ENCODE results near the gene CCDC85C. TPM values are rescaled to one million over a fixed set of nuclear protein-coding genes. Genes with fewer than 3 reads are reported as not detected.

The CCDC85C gene
- total RNA-seq, 2 donors from 2014 or later = 32.8 to 45.8 TPM

- H3K9me3 ChIP-seq (ENCODE audit: control insufficient read depth, low read length) = no peaks in the 10 kb centered on the region
- no peak overlapping the region for H3K9ac ChIP-seq (ENCODE audit: extremely low read depth, low read length, poor library complexity, severe bottlenecking)
- Mint-ChIP-seq H3K27ac (no peak overlapping the region), H3K36me3 (ENCODE audit: low read depth) (no peaks in the 10 kb centered on the region), H3K4me3 (no peak overlapping the region), H3K4me1 (no peaks in the 10 kb centered on the region), H3K27me3 (ENCODE audit: insufficient read depth) (no peaks in the 10 kb centered on the region), H3K9me3 (no peaks in the 10 kb centered on the region)
- no peak overlapping the region for H3K4me3 ChIP-seq (ENCODE audit: low read length)
- H3K36me3 ChIP-seq (ENCODE audit: control insufficient read depth, insufficient read depth, low read length) = no peaks in the 10 kb centered on the region
- DNase-seq = no peak
- WGBS, 2 experiments (ENCODE audit: insufficient coverage in 1 of 2, insufficient read length in 1 of 2) = 75 to 85% methylated on average over 3 to 10 of the region's 10 CpGs
- H3K27ac ChIP-seq (ENCODE audit: low read depth, low read length) = no peak overlapping the region
- no peaks in the 10 kb centered on the region for H3K4me1 ChIP-seq (ENCODE audit: control insufficient read depth, insufficient read depth, low read length)
- no peaks in the 10 kb centered on the region for H3K27me3 ChIP-seq (ENCODE audit: control insufficient read depth, insufficient read depth, low read length, poor library complexity, severe bottlenecking)
- no peak for TF ChIP-seq CTCF (conservative IDR thresholded peaks at IDR 0.05)
These were observed 29.9 kb upstream of the CCDC85C start for GRCh38 chr14:99633918-99634317.

GRCh38 chr14:99633141-99633540 is 29.1 kb upstream of the CCDC85C start:
- Mint-ChIP-seq H3K9me3 (no peaks in the 10 kb centered on the region), H3K27ac (no peak overlapping the region), H3K36me3 (ENCODE audit: low read depth) (no peaks in the 10 kb centered on the region), H3K27me3 (ENCODE audit: insufficient read depth) (no peaks in the 10 kb centered on the region), H3K4me1 (no peaks in the 10 kb centered on the region), H3K4me3 (no peak overlapping the region)
- no peak for TF ChIP-seq CTCF (conservative IDR thresholded peaks at IDR 0.05)
- Histone ChIP-seq H3K36me3 (ENCODE audit: control insufficient read depth, insufficient read depth, low read length) (no peaks in the 10 kb centered on the region), H3K27me3 (ENCODE audit: control insufficient read depth, insufficient read depth, low read length, poor library complexity, severe bottlenecking) (no peaks in the 10 kb centered on the region), H3K9me3 (ENCODE audit: control insufficient read depth, low read length) (no peaks in the 10 kb centered on the region), H3K9ac (ENCODE audit: extremely low read depth, low read length, poor library complexity, severe bottlenecking) (no peak overlapping the region), H3K27ac (ENCODE audit: low read depth, low read length) (no peak overlapping the region), H3K4me1 (ENCODE audit: control insufficient read depth, insufficient read depth, low read length) (no peaks in the 10 kb centered on the region), H3K4me3 (ENCODE audit: low read length) (no peak overlapping the region)
- no peak for DNase-seq
- 87% methylated on average over 3 of the region's 3 CpGs for WGBS, 2 experiments (ENCODE audit: insufficient coverage in 1 of 2, insufficient read length in 1 of 2)

GRCh38 chr14:99632410-99633035 is 28.5 kb upstream of the CCDC85C start:
- H3K9me3 ChIP-seq (ENCODE audit: control insufficient read depth, low read length) = no peaks in the 10 kb centered on the region
- no peaks in the 10 kb centered on the region for H3K36me3 Mint-ChIP-seq (ENCODE audit: low read depth)
- H3K9me3 Mint-ChIP-seq = no peaks in the 10 kb centered on the region
- H3K27ac Mint-ChIP-seq = no peak overlapping the region
- no peaks in the 10 kb centered on the region for H3K36me3 ChIP-seq (ENCODE audit: control insufficient read depth, insufficient read depth, low read length)
- no peak overlapping the region for H3K4me3 ChIP-seq (ENCODE audit: low read length)
- H3K4me1 ChIP-seq (ENCODE audit: control insufficient read depth, insufficient read depth, low read length) = no peaks in the 10 kb centered on the region
- no peak for TF ChIP-seq CTCF (conservative IDR thresholded peaks at IDR 0.05)
- no peak overlapping the region for H3K9ac ChIP-seq (ENCODE audit: extremely low read depth, low read length, poor library complexity, severe bottlenecking)
- no peaks in the 10 kb centered on the region for H3K27me3 ChIP-seq (ENCODE audit: control insufficient read depth, insufficient read depth, low read length, poor library complexity, severe bottlenecking)
- DNase-seq = no peak
- H3K4me3 Mint-ChIP-seq = no peak overlapping the region
- no peak overlapping the region for H3K27ac ChIP-seq (ENCODE audit: low read depth, low read length)
- 93 to 100% methylated on average over 4 to 9 of the region's 9 CpGs for whole genome bisulfite sequencing, 2 experiments (ENCODE audit: insufficient coverage in 1 of 2, insufficient read length in 1 of 2)
- no peaks in the 10 kb centered on the region for H3K4me1 Mint-ChIP-seq
- H3K27me3 Mint-ChIP-seq (ENCODE audit: insufficient read depth) = no peaks in the 10 kb centered on the region

All from endodermal cell (in vitro differentiated cells).